Measurements from ENCODE around the gene ZDHHC11B.
"Not testable (repeated sequence)": the region's sequence is repeated elsewhere in the genome, so short reads cannot be mapped to it uniquely, and the experiment has no call there.

- TF ChIP-seq, protein P1, sequence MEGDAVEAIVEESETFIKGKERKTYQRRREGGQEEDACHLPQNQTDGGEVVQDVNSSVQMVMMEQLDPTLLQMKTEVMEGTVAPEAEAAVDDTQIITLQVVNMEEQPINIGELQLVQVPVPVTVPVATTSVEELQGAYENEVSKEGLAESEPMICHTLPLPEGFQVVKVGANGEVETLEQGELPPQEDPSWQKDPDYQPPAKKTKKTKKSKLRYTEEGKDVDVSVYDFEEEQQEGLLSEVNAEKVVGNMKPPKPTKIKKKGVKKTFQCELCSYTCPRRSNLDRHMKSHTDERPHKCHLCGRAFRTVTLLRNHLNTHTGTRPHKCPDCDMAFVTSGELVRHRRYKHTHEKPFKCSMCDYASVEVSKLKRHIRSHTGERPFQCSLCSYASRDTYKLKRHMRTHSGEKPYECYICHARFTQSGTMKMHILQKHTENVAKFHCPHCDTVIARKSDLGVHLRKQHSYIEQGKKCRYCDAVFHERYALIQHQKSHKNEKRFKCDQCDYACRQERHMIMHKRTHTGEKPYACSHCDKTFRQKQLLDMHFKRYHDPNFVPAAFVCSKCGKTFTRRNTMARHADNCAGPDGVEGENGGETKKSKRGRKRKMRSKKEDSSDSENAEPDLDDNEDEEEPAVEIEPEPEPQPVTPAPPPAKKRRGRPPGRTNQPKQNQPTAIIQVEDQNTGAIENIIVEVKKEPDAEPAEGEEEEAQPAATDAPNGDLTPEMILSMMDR (IDR thresholded peaks at IDR 0.05) = not testable (repeated sequence)
- not testable (repeated sequence) for TF ChIP-seq EZH2 (IDR thresholded peaks at IDR 0.05; ENCODE audit: borderline replicate concordance, insufficient read depth, low read depth, low read length, poor library complexity, severe bottlenecking)
Measured at GRCh38 chr5:811384-811783, 26.9 kb upstream of the ZDHHC11B start.
